GM19328 (cell line): ENCODE measurements around the gene RGS7.
"Not testable (repeated sequence)": the region's sequence is repeated elsewhere in the genome, so short reads cannot be mapped to it uniquely, and the experiment has no call there.

ENCODE experiments used
- ATAC-seq: cut with Tn5 transposase; IDR thresholded peaks from one replicate; pipeline ENCODE4 v1.9.1; 2021; ENCODE audit warnings: mild to moderate bottlenecking, moderate library complexity; ENCODE audit not compliant: unreplicated experiment

RGS7 gene

GRCh38 chr1:240804475-240804874, 552.5 kb downstream of the RGS7 start:
- no peak for ATAC-seq

GRCh38 chr1:240803151-240803550, 553.9 kb downstream of the RGS7 start:
- ATAC-seq, result no peak

- ATAC-seq, result no peak
These were observed 554.7 kb downstream of the RGS7 start for GRCh38 chr1:240802271-240802670.

- ATAC-seq, result no peak
These were observed 555.6 kb downstream of the RGS7 start for GRCh38 chr1:240801442-240801841.

GRCh38 chr1:240800291-240800690, 556.7 kb downstream of the RGS7 start:
- ATAC-seq, result no peak

GRCh38 chr1:240797050-240797449, 560.0 kb downstream of the RGS7 start:
- ATAC-seq, result no peak

- ATAC-seq, result no peak
These were observed 562.8 kb downstream of the RGS7 start for GRCh38 chr1:240794046-240794843.

GRCh38 chr1:240792915-240793529, 564.0 kb downstream of the RGS7 start:
- no peak for ATAC-seq

GRCh38 chr1:240790856-240791255, 566.1 kb downstream of the RGS7 start:
- ATAC-seq, result no peak

- no peak for ATAC-seq
These were observed 570.1 kb downstream of the RGS7 start for GRCh38 chr1:240786880-240787279.

- no peak for ATAC-seq
These were observed 572.2 kb downstream of the RGS7 start for GRCh38 chr1:240784776-240785175.

- ATAC-seq, result not testable (repeated sequence)
These were observed 573.3 kb downstream of the RGS7 start for GRCh38 chr1:240783728-240784137.

- no peak for ATAC-seq
These were observed 580.8 kb downstream of the RGS7 start for GRCh38 chr1:240776237-240776636.

- ATAC-seq, result no peak
These were observed 584.9 kb downstream of the RGS7 start for GRCh38 chr1:240772131-240772530.

- ATAC-seq, result no peak
These were observed 585.6 kb downstream of the RGS7 start for GRCh38 chr1:240771450-240771849.

GRCh38 chr1:240768979-240769378, 588.0 kb downstream of the RGS7 start:
- ATAC-seq, result no peak

- ATAC-seq, result no peak
These were observed 590.2 kb downstream of the RGS7 start for GRCh38 chr1:240766831-240767230.

GRCh38 chr1:240765732-240766363, 591.2 kb downstream of the RGS7 start:
- no peak for ATAC-seq

- ATAC-seq, result no peak
These were observed 593.2 kb downstream of the RGS7 start for GRCh38 chr1:240763771-240764170.

- ATAC-seq, result not testable (repeated sequence)
These were observed 593.9 kb downstream of the RGS7 start for GRCh38 chr1:240763095-240763494.

- ATAC-seq, result not testable (repeated sequence)
These were observed 594.5 kb downstream of the RGS7 start for GRCh38 chr1:240762471-240762987.

- ATAC-seq, result not testable (repeated sequence)
These were observed 598.2 kb downstream of the RGS7 start for GRCh38 chr1:240758777-240759176.
